Endothelial cell of umbilical vein (primary cell): ENCODE data around the gene LPAR3. TPM values are rescaled to one million over a fixed set of nuclear protein-coding genes. Genes with fewer than 3 reads are reported as not detected.

Experiments
- BruUV-seq: library from RNA; stranded (reverse); fragments of 400-500 nt; replicated peaks from 2 replicates; lab custom pipeline; 2021; lab: Mats Ljungman, UMichigan
- CTCF ChIA-PET: fragments of 300-600, 350-600 bp; sonication (Branson Sonifier 250); formaldehyde crosslinking; loops from one replicate; lab custom pipeline; 2021; ENCODE audit warnings: antibody characterized with exemption, inconsistent platforms; lab: Charles Lee
- POLR2A ChIA-PET: fragments of 300-600, 350-600 bp; sonication (Branson Sonifier 250); formaldehyde crosslinking; loops from one replicate; lab custom pipeline; 2021; ENCODE audit warnings: antibody characterized with exemption, inconsistent platforms; lab: Charles Lee
- DNase-seq: peaks from one replicate; pipeline ENCODE4 v3.0.0-alpha.2; 2011; ENCODE audit warnings: low read depth, low spot score
- FAIRE-seq: peaks from 2 replicates; lab custom pipeline; 2011; peaks lifted over from hg19 to GRCh38; lab: Jason Lieb, UNC
- H2AFZ ChIP-seq: 2 replicates; pipeline ENCODE4 v1.6.0; 2012; ENCODE audit warnings: low read depth, low read length, control low read depth, inconsistent platforms
- H3K27ac ChIP-seq: 2 replicates; pipeline ENCODE4 v1.5.1; 2011; ENCODE audit warnings: low read depth, mild to moderate bottlenecking, control low read depth, low read length, moderate library complexity; ENCODE audit not compliant: insufficient read depth
- H3K27me3 ChIP-seq, 2 experiments: 2 replicates each; pipeline versions ENCODE4 v1.6.0 to v1.6.1; 2011; ENCODE audit warnings: low read length in 2 of 2, mixed read lengths in 1 of 2; ENCODE audit not compliant: control insufficient read depth in 2 of 2, insufficient read depth in 2 of 2
- H3K36me3 ChIP-seq, 2 experiments: 2 replicates in 1 of 2; 3 replicates in 1 of 2; pipeline ENCODE4 v1.5.1; 2011; ENCODE audit warnings: low read length in 2 of 2, mild to moderate bottlenecking in 1 of 2, moderate library complexity in 1 of 2; ENCODE audit not compliant: control insufficient read depth in 2 of 2, insufficient read depth in 2 of 2; ENCODE audit errors: extremely low read depth in 1 of 2
- H3K4me1 ChIP-seq: 3 replicates; pipeline ENCODE4 v1.5.1; 2011; ENCODE audit warnings: mild to moderate bottlenecking, low read length; ENCODE audit not compliant: control insufficient read depth, insufficient read depth; ENCODE audit errors: extremely low read depth
- H3K4me2 ChIP-seq: 2 replicates; pipeline ENCODE4 v1.6.1; 2011; ENCODE audit warnings: low read length, control low read depth, mixed read lengths; ENCODE audit not compliant: insufficient read depth
- H3K4me3 ChIP-seq, 3 experiments: fragments of 200-600 bp in 1 of 3; sonication (generic), shearing (Covaris generic) in 1 of 3; replicated peaks in 1 of 3; 2 replicates each; pipeline ENCODE4 v1.5.1; 2011 to 2016; ENCODE audit warnings: control low read depth in 3 of 3, low read length in 3 of 3, mild to moderate bottlenecking in 2 of 3, inconsistent platforms in 1 of 3, low read depth in 1 of 3, moderate library complexity in 1 of 3; ENCODE audit not compliant: insufficient read depth in 1 of 3
- H3K79me2 ChIP-seq: 2 replicates; pipeline ENCODE4 v1.6.0; 2012; ENCODE audit warnings: low read length, inconsistent platforms; ENCODE audit not compliant: control insufficient read depth, insufficient read depth
- H3K9ac ChIP-seq: replicated peaks from 2 replicates; pipeline ENCODE3; 2011; ENCODE audit warnings: low read length, control low read depth; ENCODE audit not compliant: insufficient read depth; ENCODE audit errors: extremely low read depth
- H3K9me1 ChIP-seq: replicated peaks from 3 replicates; pipeline ENCODE4 v1.6.0; 2011; ENCODE audit warnings: mild to moderate bottlenecking, low read length; ENCODE audit not compliant: control insufficient read depth, insufficient read depth; ENCODE audit errors: extremely low read depth
- H3K9me3 ChIP-seq: replicated peaks from 2 replicates; pipeline ENCODE4 v1.5.1; 2012; ENCODE audit warnings: low read length, inconsistent platforms; ENCODE audit not compliant: control insufficient read depth, insufficient read depth
- H4K20me1 ChIP-seq: replicated peaks from 2 replicates; pipeline ENCODE3; 2011; ENCODE audit warnings: mild to moderate bottlenecking, low read length; ENCODE audit not compliant: control insufficient read depth, insufficient read depth; ENCODE audit errors: extremely low read depth
- EZH2 ChIP-seq: IDR thresholded peaks from 2 replicates; pipeline ENCODE4 v1.6.1; 2012; ENCODE audit warnings: borderline replicate concordance, low read depth, mild to moderate bottlenecking, moderate library complexity, low read length, inconsistent platforms; ENCODE audit not compliant: severe bottlenecking
- FOS ChIP-seq: IDR thresholded peaks from 2 replicates; pipeline ENCODE4 v1.6.1; 2011; ENCODE audit warnings: mild to moderate bottlenecking, low read length, moderate library complexity, borderline replicate concordance; ENCODE audit not compliant: insufficient read depth
- GATA2 ChIP-seq: IDR thresholded peaks from 2 replicates; pipeline ENCODE4 v1.7.0; 2011; ENCODE audit warnings: low read depth, mild to moderate bottlenecking, moderate library complexity, mixed read lengths, low read length; ENCODE audit not compliant: insufficient read length, insufficient read depth
- JUN ChIP-seq: IDR thresholded peaks from 2 replicates; pipeline ENCODE4 v1.6.1; 2011; ENCODE audit warnings: borderline replicate concordance, low read depth; ENCODE audit not compliant: insufficient read length, insufficient read depth
- MYC ChIP-seq: IDR thresholded peaks from one replicate; pipeline ENCODE4 v1.6.1; 2011; ENCODE audit warnings: mild to moderate bottlenecking, low read depth, low read length
- POLR2A ChIP-seq: IDR thresholded peaks from 2 replicates; pipeline ENCODE4 v1.6.1; 2012; ENCODE audit warnings: low read depth, mild to moderate bottlenecking, control low read depth, low read length
- POLR2AphosphoS5 ChIP-seq: IDR thresholded peaks from 2 replicates; pipeline ENCODE4 v1.6.1; 2012; ENCODE audit warnings: low read depth, mild to moderate bottlenecking, control low read depth, low read length, moderate library complexity; ENCODE audit not compliant: insufficient read depth
- dilution Hi-C: fragments of 300-500 bp; cut with MboI; formaldehyde crosslinking; loops from one replicate; pipeline ENCODE4 v1.15.0; 2019; ENCODE audit warnings: low sequenced_read_pairs; ENCODE audit not compliant: extremely low pct_ligation_motif_present
- intact Hi-C: fragments of 100-400 bp; cut with micrococcal nuclease; formaldehyde crosslinking; loops from one replicate; pipeline ENCODE4 v1.10.0; 2022
- polyA plus RNA-seq, 4 experiments: library from polyadenylated mRNA; depleted of rRNA in 3 of 4; stranded (reverse) in 3 of 4; unstranded in 1 of 4; fragments of >200 nt; gene quantifications; 2 replicates each; pipeline versions ENCODE4 v1.2.1 to v1.2.3, GENCODE V29; 2011 to 2012; ENCODE audit warnings: missing spikeins in 1 of 4
- total RNA-seq: library from RNA; stranded (reverse); gene quantifications from 2 replicates; pipeline ENCODE4 v1.2.3, GENCODE V29; 2021
- TF ChIP-seq, protein P1 (sequence below), 2 donors: IDR thresholded peaks; 1 replicate in 1 of 2; 2 replicates in 1 of 2; pipeline ENCODE4 v1.5.1; 2011; ENCODE audit warnings: low read length in 2 of 2, mild to moderate bottlenecking in 2 of 2, moderate library complexity in 2 of 2, control low read depth in 1 of 2, inconsistent platforms in 1 of 2, low read depth in 1 of 2; ENCODE audit not compliant: insufficient read depth in 1 of 2; ENCODE audit errors: extremely low read depth in 1 of 2
- TF ChIP-seq, protein P2 (sequence below): IDR thresholded peaks from 2 replicates; pipeline ENCODE4 v1.6.1; 2011; ENCODE audit not compliant: insufficient read depth, insufficient read length

Gene LPAR3
- total and polyA plus RNA-seq, 2 donors (not counting 3 experiments of a cell fraction or from before 2014, with no cell fraction given): not detected

DNA sequence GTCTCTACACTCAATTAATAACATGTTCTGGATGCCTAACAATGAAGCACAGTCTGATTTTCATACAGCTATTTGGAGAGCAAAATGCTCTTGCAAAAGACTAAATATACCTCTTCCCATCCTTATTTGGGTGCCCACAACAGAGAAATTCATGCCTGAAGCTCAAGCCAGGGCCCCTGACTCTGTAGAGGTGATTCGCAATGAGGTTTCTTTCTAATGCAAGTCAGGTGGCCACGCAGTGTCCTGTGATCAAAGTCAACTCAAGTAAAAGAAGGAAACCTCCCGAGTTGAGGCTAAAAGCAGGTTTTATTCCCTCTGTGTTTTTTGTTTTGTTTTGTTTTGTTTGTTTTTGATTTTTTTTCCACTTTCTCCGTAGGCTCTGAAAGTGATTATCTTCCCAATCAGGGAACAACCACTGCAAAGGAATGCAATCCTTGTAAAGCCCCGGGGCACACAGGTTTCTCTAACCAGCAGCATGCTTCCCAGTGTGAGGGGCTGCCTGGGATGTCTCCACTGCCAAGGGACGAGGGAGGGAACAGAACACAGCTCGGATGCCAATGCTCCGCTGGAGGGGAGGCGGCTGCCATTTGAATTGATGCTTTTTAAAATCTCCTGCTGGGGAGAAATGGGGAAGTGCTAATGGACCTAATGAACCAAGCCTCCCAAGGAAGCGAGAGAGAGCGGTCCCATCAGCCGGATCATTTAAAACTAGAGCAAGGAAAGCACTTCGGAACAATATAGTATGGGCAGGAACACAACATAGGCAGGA, 128.9 kb downstream of the LPAR3 start:
- TF ChIP-seq, protein P1, sequence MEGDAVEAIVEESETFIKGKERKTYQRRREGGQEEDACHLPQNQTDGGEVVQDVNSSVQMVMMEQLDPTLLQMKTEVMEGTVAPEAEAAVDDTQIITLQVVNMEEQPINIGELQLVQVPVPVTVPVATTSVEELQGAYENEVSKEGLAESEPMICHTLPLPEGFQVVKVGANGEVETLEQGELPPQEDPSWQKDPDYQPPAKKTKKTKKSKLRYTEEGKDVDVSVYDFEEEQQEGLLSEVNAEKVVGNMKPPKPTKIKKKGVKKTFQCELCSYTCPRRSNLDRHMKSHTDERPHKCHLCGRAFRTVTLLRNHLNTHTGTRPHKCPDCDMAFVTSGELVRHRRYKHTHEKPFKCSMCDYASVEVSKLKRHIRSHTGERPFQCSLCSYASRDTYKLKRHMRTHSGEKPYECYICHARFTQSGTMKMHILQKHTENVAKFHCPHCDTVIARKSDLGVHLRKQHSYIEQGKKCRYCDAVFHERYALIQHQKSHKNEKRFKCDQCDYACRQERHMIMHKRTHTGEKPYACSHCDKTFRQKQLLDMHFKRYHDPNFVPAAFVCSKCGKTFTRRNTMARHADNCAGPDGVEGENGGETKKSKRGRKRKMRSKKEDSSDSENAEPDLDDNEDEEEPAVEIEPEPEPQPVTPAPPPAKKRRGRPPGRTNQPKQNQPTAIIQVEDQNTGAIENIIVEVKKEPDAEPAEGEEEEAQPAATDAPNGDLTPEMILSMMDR (IDR thresholded peaks at IDR 0.05; ENCODE audit: extremely low read depth in 1 of 2, insufficient read depth in 1 of 2, low read depth in 1 of 2, low read length in 2 of 2): no peak
- no peak for TF ChIP-seq GATA2
- TF ChIP-seq MYC: no peak
- TF ChIP-seq JUN: no peak
- TF ChIP-seq, protein P2, sequence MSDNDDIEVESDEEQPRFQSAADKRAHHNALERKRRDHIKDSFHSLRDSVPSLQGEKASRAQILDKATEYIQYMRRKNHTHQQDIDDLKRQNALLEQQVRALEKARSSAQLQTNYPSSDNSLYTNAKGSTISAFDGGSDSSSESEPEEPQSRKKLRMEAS: no peak
- TF ChIP-seq FOS: no peak
- no peak for TF ChIP-seq POLR2AphosphoS5
- no peak for TF ChIP-seq POLR2A
- no peak for TF ChIP-seq EZH2
- no peaks in the 10 kb centered on the region for H3K9me3 ChIP-seq
- POLR2A ChIA-PET: no interaction called here
- H3K4me1 ChIP-seq: no peaks in the 10 kb centered on the region
- no TSS peak for BruUV-seq
- no peak overlapping the region for H2AFZ ChIP-seq
- DNase-seq (no peak), FAIRE-seq (no peak)
- H3K27ac ChIP-seq: no peak overlapping the region
- H3K79me2 ChIP-seq: no peaks in the 10 kb centered on the region
- H3K9ac ChIP-seq: no peak overlapping the region
- intact Hi-C loops: no loop called here
- H3K9me1 ChIP-seq: no peaks in the 10 kb centered on the region
- dilution Hi-C loops: no loop called here
- CTCF ChIA-PET: interaction anchor here (1.1 to 2.1 kb wide), 3 partner anchors 8 to 171 kb away, joined by 3 to 13 read pairs (median 5); no protein-coding TSS in a partner anchor
- H3K4me3 ChIP-seq: no peak overlapping the region
- peaks cover 29 to 30% of the 10 kb centered on the region in 2 experiments for H3K27me3 ChIP-seq
- no peaks in the 10 kb centered on the region for H3K36me3 ChIP-seq
- H3K4me2 ChIP-seq: no peak overlapping the region
- H4K20me1 ChIP-seq: no peaks in the 10 kb centered on the region
